HG03342 (cell line): ENCODE data around the gene KIF6.

Experiments
- ATAC-seq: cut with Tn5 transposase; IDR thresholded peaks from one replicate; pipeline ENCODE4 v1.9.1; 2021; ENCODE audit warnings: mild to moderate bottlenecking, moderate library complexity; ENCODE audit not compliant: unreplicated experiment

The KIF6 gene

GRCh38 chr6:39560915-39561314 is 164.3 kb downstream of the KIF6 start:
- ATAC-seq = no peak

- ATAC-seq = no peak
Measured at GRCh38 chr6:39558591-39559190, 166.5 kb downstream of the KIF6 start.

- ATAC-seq = no peak
Measured at GRCh38 chr6:39558079-39558478, 167.1 kb downstream of the KIF6 start.

GRCh38 chr6:39555136-39555535 is 170.1 kb downstream of the KIF6 start:
- no peak for ATAC-seq

- no peak for ATAC-seq
Measured at GRCh38 chr6:39553860-39554802, 171.1 kb downstream of the KIF6 start.

- ATAC-seq = no peak
Measured at GRCh38 chr6:39553029-39553428, 172.2 kb downstream of the KIF6 start.

GRCh38 chr6:39550191-39550590 is 175.0 kb downstream of the KIF6 start:
- ATAC-seq = no peak

- no peak for ATAC-seq
Measured at GRCh38 chr6:39546731-39547130, 178.5 kb downstream of the KIF6 start.

- no peak for ATAC-seq
Measured at GRCh38 chr6:39543950-39544349, 181.3 kb downstream of the KIF6 start.

GRCh38 chr6:39543095-39543494 is 182.1 kb downstream of the KIF6 start:
- no peak for ATAC-seq

- ATAC-seq = no peak
Measured at GRCh38 chr6:39540454-39540853, 184.8 kb downstream of the KIF6 start.

- peak; percentile 97 for ATAC-seq
Measured at GRCh38 chr6:39530201-39530759, 194.9 kb downstream of the KIF6 start.

- no peak for ATAC-seq
Measured at GRCh38 chr6:39527792-39528564, 197.2 kb downstream of the KIF6 start.

- no peak for ATAC-seq
Measured at GRCh38 chr6:39524007-39524406, 201.2 kb downstream of the KIF6 start.

- no peak for ATAC-seq
Measured at GRCh38 chr6:39521958-39522357, 203.2 kb downstream of the KIF6 start.

GRCh38 chr6:39520916-39521315 is 204.3 kb downstream of the KIF6 start:
- ATAC-seq = no peak

GRCh38 chr6:39520411-39520810 is 204.8 kb downstream of the KIF6 start:
- ATAC-seq = no peak

- ATAC-seq = no peak
Measured at GRCh38 chr6:39518221-39518620, 207.0 kb downstream of the KIF6 start.

GRCh38 chr6:39517756-39518155 is 207.5 kb downstream of the KIF6 start:
- no peak for ATAC-seq

GRCh38 chr6:39516471-39516870 is 208.7 kb downstream of the KIF6 start:
- ATAC-seq = no peak

- no peak for ATAC-seq
Measured at GRCh38 chr6:39515471-39515870, 209.7 kb downstream of the KIF6 start.
